Ishikawa (cell line): Measurements from ENCODE around the gene SUPT20HL1.

Experiments used
- CEBPB ChIP-seq: IDR thresholded peaks from 2 replicates; pipeline ENCODE4 v1.6.1; 2012
- CREB1 ChIP-seq: IDR thresholded peaks from 2 replicates; pipeline ENCODE4 v1.6.1; 2012; ENCODE audit warnings: low read depth
- EGR1 ChIP-seq: IDR thresholded peaks from 2 replicates; pipeline ENCODE4 v1.6.1; 2012
- EP300 ChIP-seq: IDR thresholded peaks from 2 replicates; pipeline ENCODE4 v1.6.1; 2012; ENCODE audit warnings: borderline replicate concordance
- FOXM1 ChIP-seq: IDR thresholded peaks from 2 replicates; pipeline ENCODE4 v1.6.1; 2012; ENCODE audit warnings: low read depth, borderline replicate concordance
- NFIC ChIP-seq: IDR thresholded peaks from 2 replicates; pipeline ENCODE4 v1.6.1; 2012
- RAD21 ChIP-seq: IDR thresholded peaks from 2 replicates; pipeline ENCODE4 v1.6.1; 2012; ENCODE audit warnings: low read depth
- TAF1 ChIP-seq: IDR thresholded peaks from 2 replicates; pipeline ENCODE4 v1.6.1; 2012; ENCODE audit warnings: low read depth, mild to moderate bottlenecking
- TCF12 ChIP-seq: IDR thresholded peaks from 2 replicates; pipeline ENCODE4 v1.6.1; 2012; ENCODE audit warnings: low read depth
- TEAD4 ChIP-seq: IDR thresholded peaks from 2 replicates; pipeline ENCODE4 v1.6.1; 2012
- YY1 ChIP-seq: IDR thresholded peaks from 2 replicates; pipeline ENCODE4 v1.6.1; 2012; ENCODE audit warnings: low read depth
- ZBTB7A ChIP-seq: IDR thresholded peaks from 2 replicates; pipeline ENCODE4 v1.6.1; 2012; ENCODE audit warnings: low read depth
- TF ChIP-seq, protein P1 (sequence below): IDR thresholded peaks from 2 replicates; pipeline ENCODE4 v1.6.1; 2012
- TF ChIP-seq, protein P2 (sequence below): IDR thresholded peaks from 2 replicates; pipeline ENCODE4 v1.6.1; 2012
- TF ChIP-seq, protein P3 (sequence below): IDR thresholded peaks from 2 replicates; pipeline ENCODE4 v1.6.1; 2012; ENCODE audit warnings: low read depth, mild to moderate bottlenecking

The SUPT20HL1 gene

DNA sequence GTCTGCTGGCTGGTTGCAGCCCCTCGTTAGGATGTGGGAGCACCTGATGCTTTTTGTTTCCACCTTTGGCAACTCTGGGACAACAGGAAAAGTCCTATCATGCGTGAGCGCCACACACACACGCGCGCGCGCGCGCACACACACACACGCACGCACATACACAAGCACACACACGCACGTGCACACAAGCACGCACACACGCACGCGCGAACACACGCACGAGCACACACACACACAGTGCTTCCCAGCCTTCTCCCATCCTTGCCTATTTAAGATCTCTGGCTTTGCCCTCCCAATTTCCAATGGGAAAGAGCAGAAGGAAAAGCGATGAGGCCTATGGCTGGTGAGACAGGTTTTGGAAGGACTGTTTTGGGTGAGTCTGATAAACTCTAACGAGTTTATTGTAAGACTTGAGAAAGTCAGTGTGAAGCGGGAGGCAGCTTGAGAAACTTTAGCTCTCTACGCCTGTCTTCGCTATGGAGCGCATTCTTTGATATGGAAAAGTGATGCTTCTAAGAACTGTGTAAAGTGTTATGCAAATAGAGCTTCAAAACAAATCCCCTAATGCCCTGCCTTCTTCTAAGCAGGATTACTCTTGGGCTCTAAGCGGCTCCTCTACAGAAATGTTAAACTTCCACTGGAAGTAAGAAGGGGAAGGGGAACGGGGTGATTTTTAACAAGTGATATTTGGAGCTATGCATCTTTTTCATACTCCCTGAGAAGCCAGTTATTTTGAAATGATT lies 11.8 kb downstream of the SUPT20HL1 start:
- TF ChIP-seq TAF1, result no peak
- TF ChIP-seq YY1, result no peak
- TF ChIP-seq CEBPB, result no peak
- TF ChIP-seq FOXM1, result no peak
- TF ChIP-seq RAD21, result no peak
- TF ChIP-seq EP300, result no peak

- TF ChIP-seq, protein P1, sequence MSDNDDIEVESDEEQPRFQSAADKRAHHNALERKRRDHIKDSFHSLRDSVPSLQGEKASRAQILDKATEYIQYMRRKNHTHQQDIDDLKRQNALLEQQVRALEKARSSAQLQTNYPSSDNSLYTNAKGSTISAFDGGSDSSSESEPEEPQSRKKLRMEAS, result no peak
- no peak for TF ChIP-seq RAD21
These were observed 15.2 kb downstream of the SUPT20HL1 start for GRCh38 chrX:24375600-24376131.

- no peak for TF ChIP-seq CREB1
These were observed 16.0 kb downstream of the SUPT20HL1 start for GRCh38 chrX:24376403-24376802.

DNA sequence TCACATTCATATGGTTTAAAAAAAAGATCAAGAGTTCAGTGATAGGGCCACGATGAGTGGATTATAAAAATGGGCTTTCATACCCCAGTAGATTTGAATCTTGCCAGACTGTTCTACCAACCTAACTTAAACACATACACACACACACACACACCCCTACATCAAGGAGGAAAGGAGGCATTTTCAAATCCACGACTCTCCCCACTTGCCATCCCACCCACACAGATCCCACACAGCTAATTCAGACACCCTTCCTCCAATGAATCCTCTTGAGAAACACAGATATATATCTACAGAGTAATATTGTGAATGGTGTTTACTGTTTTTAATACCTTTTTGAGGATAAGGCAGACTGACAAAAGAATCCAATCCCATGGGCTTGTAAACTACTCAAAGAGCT lies 16.8 kb downstream of the SUPT20HL1 start:
- no peak for TF ChIP-seq ZBTB7A
- TF ChIP-seq EP300, result no peak
- no peak for TF ChIP-seq YY1
- no peak for TF ChIP-seq TEAD4
- TF ChIP-seq FOXM1, result no peak
- TF ChIP-seq TAF1, result no peak

DNA sequence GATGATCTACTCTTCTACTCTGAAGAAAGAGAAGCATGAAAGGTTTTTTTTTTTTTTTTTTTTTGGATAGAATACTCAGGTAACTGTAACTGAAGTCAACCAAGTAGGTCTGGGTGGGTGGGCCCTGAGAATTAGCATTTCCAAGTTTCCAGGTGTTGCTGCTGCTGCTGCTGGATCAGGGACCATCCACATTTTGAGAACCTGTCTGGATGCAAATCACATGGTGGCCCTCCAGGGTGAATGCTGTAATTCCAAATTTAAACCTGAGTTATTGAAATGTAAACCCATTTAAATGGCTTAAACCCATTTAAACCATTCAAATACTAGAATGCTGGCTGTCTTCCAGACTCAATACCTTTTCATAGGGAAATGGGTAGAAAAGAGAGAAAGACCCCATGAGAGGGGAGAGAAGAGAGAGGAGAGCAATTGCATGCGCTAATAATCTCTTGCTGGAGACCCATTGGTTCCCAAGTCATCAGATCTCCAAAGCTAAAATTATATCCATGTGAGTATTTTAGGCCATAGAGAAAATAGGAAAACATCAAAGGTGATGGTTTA lies 17.6 kb downstream of the SUPT20HL1 start:
- TF ChIP-seq EP300 (no peak), RAD21 (no peak), FOXM1 (no peak), TEAD4 (no peak), CREB1 (no peak), ZBTB7A (no peak), TAF1 (no peak), CEBPB (no peak), EGR1 (no peak), TCF12 (no peak), NFIC (no peak), YY1 (no peak)
- TF ChIP-seq, protein P2, sequence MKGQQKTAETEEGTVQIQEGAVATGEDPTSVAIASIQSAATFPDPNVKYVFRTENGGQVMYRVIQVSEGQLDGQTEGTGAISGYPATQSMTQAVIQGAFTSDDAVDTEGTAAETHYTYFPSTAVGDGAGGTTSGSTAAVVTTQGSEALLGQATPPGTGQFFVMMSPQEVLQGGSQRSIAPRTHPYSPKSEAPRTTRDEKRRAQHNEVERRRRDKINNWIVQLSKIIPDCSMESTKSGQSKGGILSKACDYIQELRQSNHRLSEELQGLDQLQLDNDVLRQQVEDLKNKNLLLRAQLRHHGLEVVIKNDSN, result no peak
- TF ChIP-seq, protein P1, result no peak
- TF ChIP-seq, protein P3, sequence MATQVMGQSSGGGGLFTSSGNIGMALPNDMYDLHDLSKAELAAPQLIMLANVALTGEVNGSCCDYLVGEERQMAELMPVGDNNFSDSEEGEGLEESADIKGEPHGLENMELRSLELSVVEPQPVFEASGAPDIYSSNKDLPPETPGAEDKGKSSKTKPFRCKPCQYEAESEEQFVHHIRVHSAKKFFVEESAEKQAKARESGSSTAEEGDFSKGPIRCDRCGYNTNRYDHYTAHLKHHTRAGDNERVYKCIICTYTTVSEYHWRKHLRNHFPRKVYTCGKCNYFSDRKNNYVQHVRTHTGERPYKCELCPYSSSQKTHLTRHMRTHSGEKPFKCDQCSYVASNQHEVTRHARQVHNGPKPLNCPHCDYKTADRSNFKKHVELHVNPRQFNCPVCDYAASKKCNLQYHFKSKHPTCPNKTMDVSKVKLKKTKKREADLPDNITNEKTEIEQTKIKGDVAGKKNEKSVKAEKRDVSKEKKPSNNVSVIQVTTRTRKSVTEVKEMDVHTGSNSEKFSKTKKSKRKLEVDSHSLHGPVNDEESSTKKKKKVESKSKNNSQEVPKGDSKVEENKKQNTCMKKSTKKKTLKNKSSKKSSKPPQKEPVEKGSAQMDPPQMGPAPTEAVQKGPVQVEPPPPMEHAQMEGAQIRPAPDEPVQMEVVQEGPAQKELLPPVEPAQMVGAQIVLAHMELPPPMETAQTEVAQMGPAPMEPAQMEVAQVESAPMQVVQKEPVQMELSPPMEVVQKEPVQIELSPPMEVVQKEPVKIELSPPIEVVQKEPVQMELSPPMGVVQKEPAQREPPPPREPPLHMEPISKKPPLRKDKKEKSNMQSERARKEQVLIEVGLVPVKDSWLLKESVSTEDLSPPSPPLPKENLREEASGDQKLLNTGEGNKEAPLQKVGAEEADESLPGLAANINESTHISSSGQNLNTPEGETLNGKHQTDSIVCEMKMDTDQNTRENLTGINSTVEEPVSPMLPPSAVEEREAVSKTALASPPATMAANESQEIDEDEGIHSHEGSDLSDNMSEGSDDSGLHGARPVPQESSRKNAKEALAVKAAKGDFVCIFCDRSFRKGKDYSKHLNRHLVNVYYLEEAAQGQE, result no peak

DNA sequence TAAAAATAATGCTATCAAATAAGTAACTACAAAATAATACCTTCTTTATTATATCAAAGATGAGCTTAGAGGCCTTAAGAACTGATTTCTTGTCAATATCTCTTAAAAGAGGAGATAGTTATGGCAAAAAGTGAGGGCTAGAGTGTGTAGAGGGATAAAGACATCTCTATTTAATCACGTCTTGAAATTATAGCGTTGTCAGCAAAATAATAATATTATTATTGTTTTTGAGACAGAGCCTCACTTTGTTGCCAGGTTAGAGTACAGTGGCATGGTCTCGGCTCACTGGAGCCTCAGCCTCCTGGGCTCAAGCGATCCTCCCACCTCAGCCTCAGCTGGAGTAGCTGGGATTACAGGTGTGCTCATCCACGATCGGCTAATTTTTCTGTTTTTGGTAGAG lies 18.3 kb downstream of the SUPT20HL1 start:
- TF ChIP-seq EGR1, result no peak
- TF ChIP-seq ZBTB7A, result no peak
- TF ChIP-seq, protein P1, result no peak
- TF ChIP-seq TEAD4, result no peak
- no peak for TF ChIP-seq FOXM1
- TF ChIP-seq, protein P3, result no peak
- TF ChIP-seq RAD21, result no peak
- TF ChIP-seq TCF12, result no peak
- no peak for TF ChIP-seq CEBPB
- TF ChIP-seq, protein P2, result no peak
- no peak for TF ChIP-seq TAF1
